K562 (cell line): ENCODE data around the gene RAD54L. TPM values are rescaled to one million over a fixed set of nuclear protein-coding genes. Genes with fewer than 3 reads are reported as not detected.

Source experiments
- AFF4 ChIP-seq: sonication (generic); formaldehyde crosslinking; IDR thresholded peaks from 2 replicates; pipeline ENCODE4 v1.8.0; 2023; ENCODE audit warnings: mild to moderate bottlenecking, missing genetic modification reagents
- ELF2 ChIP-seq: fragments of 250-450 bp; sonication (Bioruptor Pico); IDR thresholded peaks from 2 replicates; pipeline ENCODE4 v1.5.0; 2021; ENCODE audit warnings: mild to moderate bottlenecking
- GTF2F1 ChIP-seq: IDR thresholded peaks from 2 replicates; pipeline ENCODE4 v1.6.1; 2011; ENCODE audit warnings: low read depth, low read length, improper control_type of control experiment
- NFXL1 ChIP-seq: fragments of 450-650 bp; formaldehyde crosslinking; IDR thresholded peaks from 2 replicates; pipeline ENCODE4 v1.4.0; 2021; ENCODE audit warnings: mild to moderate bottlenecking
- PHB ChIP-seq: fragments of 250-450 bp; sonication (Bioruptor Pico); IDR thresholded peaks from 2 replicates; pipeline ENCODE4 v1.5.0; 2021
- SMARCA4 ChIP-seq: fragments of 450-650 bp; IDR thresholded peaks from 2 replicates; pipeline ENCODE4 v1.6.1; 2016
- TEAD1 ChIP-seq, 2 experiments: fragments of 450-650 bp in 1 of 2; sonication (generic) in 1 of 2; formaldehyde crosslinking; IDR thresholded peaks; 2 replicates each; pipeline versions ENCODE4 v1.4.0 to v1.8.0; 2020 to 2022; ENCODE audit warnings: mild to moderate bottlenecking in 2 of 2, missing genetic modification reagents in 1 of 2
- VEZF1 ChIP-seq: fragments of 200-800 bp; sonication (Bioruptor generic); IDR thresholded peaks from 2 replicates; pipeline ENCODE4 v1.6.1; 2017; ENCODE audit warnings: missing genetic modification characterization, missing compliant biosample characterization
- ZKSCAN3 ChIP-seq: fragments of 250-450 bp; sonication (Bioruptor Pico); IDR thresholded peaks from 2 replicates; pipeline ENCODE4 v1.4.0; 2020
- ZNF165 ChIP-seq: fragments of 250-450 bp; sonication (Bioruptor Pico); IDR thresholded peaks from 2 replicates; pipeline ENCODE4 v1.4.0; 2020; ENCODE audit warnings: borderline replicate concordance
- ZNF318 ChIP-seq, 2 experiments: fragments of 450-650 bp; IDR thresholded peaks; 2 replicates each; pipeline ENCODE4 v1.6.1; 2016; ENCODE audit warnings: mild to moderate bottlenecking in 2 of 2, borderline replicate concordance in 1 of 2, low read depth in 1 of 2, moderate library complexity in 1 of 2
- polyA plus RNA-seq, 8 experiments: library from polyadenylated mRNA; depleted of rRNA in 4 of 8; stranded (reverse) in 5 of 8; unstranded in 3 of 8; fragments of >200 nt; fragmentation: Nextera tagmentation in 2 of 8; fragmentation: Illumina TruSeq in 1 of 8; extraction: Ambion mirVana in 2 of 8; extraction: Trizol in 1 of 8; gene quantifications; 2 replicates each; pipeline versions ENCODE4 v1.2.1 to v1.2.3, GENCODE V29; 2011 to 2014; ENCODE audit warnings: inconsistent platforms in 1 of 8, missing spikeins in 1 of 8
- total RNA-seq, 7 experiments: library from RNA; depleted of rRNA in 6 of 7; stranded (reverse); fragments of >200 nt in 6 of 7; fragmentation: Illumina TruSeq in 2 of 7; extraction: Trizol in 2 of 7; gene quantifications; 2 replicates each; pipeline versions ENCODE4 v1.2.1 to v1.2.3, GENCODE V29; 2011 to 2021; ENCODE audit warnings: low replicate concordance in 1 of 7

RAD54L gene
- total and polyA plus RNA-seq, 9 of the 15 experiments (the other 6 are each of a cell fraction or from before 2014, with no cell fraction given), result 17.9 to 92.3 (median 37.5) TPM

GRCh38 chr1:46301808-46302640 is 54.5 kb downstream of the RAD54L start (continued):
- TF ChIP-seq AFF4 (0 out of 2 replicates have a peak, but pooled peaks have one; percentile 1), TEAD1 (CRISPR knock-in tag; IDR thresholded peaks at IDR 0.05) (0 out of 4 replicates have a peak, but pooled peaks of 1 of the 2 experiments have one; percentile 3), SMARCA4 (no peak), VEZF1 (CRISPR knock-in tag) (peak; percentile 83), ZKSCAN3 (CRISPR knock-in tag) (no peak), NFXL1 (CRISPR knock-in tag) (no peak), ELF2 (CRISPR knock-in tag) (peak; percentile 38; the same call in 1 of the 2 replicates), ZNF318 (IDR thresholded peaks at IDR 0.05; ENCODE audit: borderline replicate concordance in 1 of 2, low read depth in 1 of 2) (0 out of 4 replicates have a peak, but pooled peaks of 1 of the 2 experiments have one; percentile 11), GTF2F1 (no peak), PHB (CRISPR knock-in tag) (peak; percentile 43; the same call in 1 of the 2 replicates), ZNF165 (no peak)
